ENCODE measurements around the gene FZR1.

FZR1 gene

DNA sequence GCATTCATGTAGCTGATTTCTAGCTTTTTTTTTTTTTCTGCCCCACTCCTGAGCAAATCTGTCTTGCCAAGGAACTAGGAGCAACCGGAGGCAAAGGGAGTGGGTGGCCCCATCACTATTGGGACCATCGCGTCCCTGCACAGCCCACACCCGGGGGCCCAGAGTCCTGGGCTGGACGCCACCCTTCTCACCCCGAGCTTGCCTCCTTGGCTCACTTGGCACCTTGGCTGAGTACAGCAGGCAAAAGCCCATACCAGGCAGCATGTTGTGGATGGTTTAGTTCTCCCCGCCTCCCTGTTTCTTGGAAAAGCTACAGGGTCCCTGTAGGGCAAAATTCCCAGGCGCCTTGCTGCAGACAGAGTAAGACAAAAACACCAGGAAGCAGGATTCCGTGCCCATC is 39.5 kb upstream of the FZR1 start:
- no peak for DNase-seq
- Mint-ChIP-seq H3K27ac (no peak overlapping the region), H3K36me3 (ENCODE audit: low read depth) (peaks cover 15% of the 10 kb centered on the region), H3K4me1 (peaks cover 22% of the 10 kb centered on the region), H3K9me3 (peaks cover 36% of the 10 kb centered on the region), H3K27me3 (ENCODE audit: low read depth, poor library complexity) (peaks cover 50% of the 10 kb centered on the region), H3K4me3 (no peak overlapping the region)
- TF ChIP-seq, protein P1, sequence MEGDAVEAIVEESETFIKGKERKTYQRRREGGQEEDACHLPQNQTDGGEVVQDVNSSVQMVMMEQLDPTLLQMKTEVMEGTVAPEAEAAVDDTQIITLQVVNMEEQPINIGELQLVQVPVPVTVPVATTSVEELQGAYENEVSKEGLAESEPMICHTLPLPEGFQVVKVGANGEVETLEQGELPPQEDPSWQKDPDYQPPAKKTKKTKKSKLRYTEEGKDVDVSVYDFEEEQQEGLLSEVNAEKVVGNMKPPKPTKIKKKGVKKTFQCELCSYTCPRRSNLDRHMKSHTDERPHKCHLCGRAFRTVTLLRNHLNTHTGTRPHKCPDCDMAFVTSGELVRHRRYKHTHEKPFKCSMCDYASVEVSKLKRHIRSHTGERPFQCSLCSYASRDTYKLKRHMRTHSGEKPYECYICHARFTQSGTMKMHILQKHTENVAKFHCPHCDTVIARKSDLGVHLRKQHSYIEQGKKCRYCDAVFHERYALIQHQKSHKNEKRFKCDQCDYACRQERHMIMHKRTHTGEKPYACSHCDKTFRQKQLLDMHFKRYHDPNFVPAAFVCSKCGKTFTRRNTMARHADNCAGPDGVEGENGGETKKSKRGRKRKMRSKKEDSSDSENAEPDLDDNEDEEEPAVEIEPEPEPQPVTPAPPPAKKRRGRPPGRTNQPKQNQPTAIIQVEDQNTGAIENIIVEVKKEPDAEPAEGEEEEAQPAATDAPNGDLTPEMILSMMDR (IDR thresholded peaks at IDR 0.05), result no peak

DNA sequence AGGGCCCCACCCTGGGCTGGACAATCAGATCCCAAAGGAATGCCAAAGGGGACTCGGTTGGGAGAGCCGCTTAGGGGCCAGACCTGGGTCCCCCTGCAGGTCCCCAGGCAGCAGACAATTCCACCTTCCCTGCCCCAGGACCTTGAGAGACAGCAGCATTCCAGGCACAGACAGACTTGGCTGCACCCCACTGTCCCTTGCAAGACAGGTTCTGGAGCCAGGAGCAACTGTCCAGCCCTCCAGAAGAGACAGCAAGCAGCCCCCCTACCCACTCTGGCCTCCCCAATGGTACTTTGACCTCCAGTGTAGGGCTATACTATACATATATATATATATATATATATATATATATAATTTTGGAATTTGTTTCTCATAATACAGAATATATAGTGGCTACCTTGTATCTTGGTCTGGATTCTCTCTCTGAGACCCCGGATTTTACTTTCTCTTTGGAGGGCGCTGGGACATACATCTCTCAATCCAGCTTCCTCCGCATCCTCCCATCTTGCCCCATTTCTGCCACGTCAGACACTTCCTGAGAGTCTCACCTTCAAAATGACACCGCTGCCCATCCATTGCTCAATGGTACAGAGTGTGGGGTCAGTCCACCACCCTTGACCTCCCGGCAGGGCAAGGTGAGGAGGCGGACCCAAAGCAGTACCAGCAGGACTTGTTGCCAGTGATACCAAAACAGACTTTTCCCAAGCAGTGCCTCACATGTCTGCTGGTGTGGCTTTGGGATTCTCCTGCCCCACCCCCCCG is 38.5 kb upstream of the FZR1 start:
- Mint-ChIP-seq H3K9me3 (peaks cover 36% of the 10 kb centered on the region), H3K36me3 (ENCODE audit: low read depth) (peaks cover 15% of the 10 kb centered on the region), H3K4me3 (no peak overlapping the region), H3K27ac (no peak overlapping the region), H3K4me1 (peaks cover 19% of the 10 kb centered on the region), H3K27me3 (ENCODE audit: low read depth, poor library complexity) (peaks cover 44% of the 10 kb centered on the region)
- TF ChIP-seq, protein P1 (IDR thresholded peaks at IDR 0.05), result no peak
- no peak for DNase-seq

DNA sequence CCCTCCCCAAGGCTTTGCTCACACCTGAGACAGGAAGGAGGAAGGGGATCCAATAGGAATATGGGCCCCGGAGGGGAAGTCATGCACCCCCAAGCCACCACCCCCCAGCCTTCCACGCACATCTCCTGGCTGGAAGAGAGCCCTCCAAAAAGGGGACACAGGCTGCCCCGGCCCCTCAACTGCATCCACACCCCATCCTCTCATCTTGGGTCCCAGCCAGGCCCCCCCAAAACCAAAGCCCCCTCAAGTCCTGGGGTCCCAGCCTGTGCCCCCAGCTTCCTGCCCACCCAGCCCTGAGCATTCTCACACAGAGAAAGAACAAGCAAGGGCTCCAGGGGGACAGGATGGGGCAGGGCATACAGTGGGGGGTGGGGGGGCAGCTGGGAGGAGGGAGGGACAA is 37.9 kb upstream of the FZR1 start:
- H3K9me3 Mint-ChIP-seq, result peaks cover 36% of the 10 kb centered on the region
- peaks cover 41% of the 10 kb centered on the region for H3K27me3 Mint-ChIP-seq (ENCODE audit: low read depth, poor library complexity)
- H3K27ac Mint-ChIP-seq, result no peak overlapping the region
- no peak for DNase-seq
- H3K4me1 Mint-ChIP-seq, result peaks cover 15% of the 10 kb centered on the region
- no peak overlapping the region for H3K4me3 Mint-ChIP-seq
- peaks cover 15% of the 10 kb centered on the region for H3K36me3 Mint-ChIP-seq (ENCODE audit: low read depth)
- TF ChIP-seq, protein P1 (IDR thresholded peaks at IDR 0.05), result no peak

DNA sequence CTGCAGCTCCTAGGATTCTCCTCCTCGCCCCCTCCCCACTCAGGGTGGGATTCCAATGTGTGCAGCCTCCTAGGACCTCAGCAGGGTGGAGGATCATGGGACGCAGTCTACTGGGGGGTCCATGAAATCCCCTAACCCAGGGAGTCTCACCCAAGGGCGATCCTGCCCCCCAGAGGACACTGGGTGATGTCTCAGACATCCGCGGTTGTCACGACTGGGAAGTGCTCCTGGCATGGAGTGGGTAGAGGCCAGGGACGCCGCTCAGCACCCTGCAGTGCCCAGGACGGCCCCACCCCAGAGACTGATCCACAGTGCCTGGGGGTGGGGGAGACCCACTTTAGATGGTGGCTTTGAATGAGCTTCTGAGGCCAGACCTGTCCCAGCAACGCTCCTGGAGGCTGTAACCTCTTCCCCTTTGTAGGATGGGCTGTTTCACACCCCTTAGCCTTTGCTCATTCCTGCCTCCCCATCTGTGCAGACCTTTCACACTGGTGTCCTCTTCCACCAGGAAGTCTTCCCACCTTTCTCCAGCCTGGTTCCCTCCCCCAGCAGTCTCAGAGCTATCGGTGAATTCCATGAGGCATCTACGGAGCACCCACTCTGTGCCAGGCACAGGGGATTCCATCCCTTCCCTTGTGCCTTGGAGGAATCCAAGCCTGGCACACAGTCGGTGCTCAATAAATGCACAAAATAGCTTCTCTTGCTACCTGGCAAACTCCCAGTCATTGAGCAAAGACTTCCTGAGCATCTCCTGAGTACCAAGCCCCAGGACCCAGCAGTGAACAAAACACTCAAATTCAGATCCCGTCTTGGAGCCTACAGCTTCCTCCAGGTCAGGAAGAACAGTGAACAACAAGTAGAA is 36.2 kb upstream of the FZR1 start:
- Mint-ChIP-seq H3K9me3 (peaks cover 36% of the 10 kb centered on the region), H3K4me1 (peaks cover 19% of the 10 kb centered on the region), H3K27ac (no peak overlapping the region), H3K4me3 (no peak overlapping the region), H3K36me3 (ENCODE audit: low read depth) (peaks cover 15% of the 10 kb centered on the region), H3K27me3 (ENCODE audit: low read depth, poor library complexity) (peaks cover 36% of the 10 kb centered on the region)
- TF ChIP-seq, protein P1 (IDR thresholded peaks at IDR 0.05), result no peak
- no peak for DNase-seq

DNA sequence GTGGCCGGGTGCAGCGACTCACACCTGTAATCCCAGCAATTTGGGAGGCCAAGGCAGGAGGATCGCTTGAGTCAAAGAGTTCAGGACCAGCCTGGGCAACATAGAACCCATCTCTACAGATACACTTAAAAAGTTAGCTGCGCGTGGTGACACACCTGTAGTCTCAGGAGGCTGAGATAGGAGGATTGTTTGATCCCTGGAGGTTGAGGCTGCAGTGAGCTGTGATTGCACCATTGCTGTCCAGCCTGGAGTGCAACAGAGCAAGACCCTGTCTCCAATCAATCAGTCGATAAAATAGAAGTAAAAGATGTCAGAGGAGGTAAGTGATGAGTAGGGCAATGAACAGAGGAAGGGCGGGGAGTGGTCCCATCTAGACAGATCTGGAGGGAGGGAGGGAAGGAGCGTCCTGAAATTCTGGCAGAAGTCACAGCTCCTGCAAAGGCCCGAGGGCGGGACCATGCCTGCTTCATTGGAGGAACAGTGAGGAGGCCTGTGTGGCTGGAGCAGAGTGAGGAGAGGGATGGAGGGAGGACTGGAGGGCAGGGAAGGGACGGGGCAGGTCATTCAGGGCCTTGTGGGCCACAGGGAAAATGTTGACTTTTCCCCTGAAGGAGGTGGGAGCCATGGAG is 35.5 kb upstream of the FZR1 start:
- no peak for DNase-seq
- Mint-ChIP-seq H3K4me1 (peaks cover 11% of the 10 kb centered on the region), H3K4me3 (no peak overlapping the region), H3K36me3 (ENCODE audit: low read depth) (peaks cover 15% of the 10 kb centered on the region), H3K27ac (no peak overlapping the region), H3K27me3 (ENCODE audit: low read depth, poor library complexity) (peaks cover 29% of the 10 kb centered on the region), H3K9me3 (peaks cover 36% of the 10 kb centered on the region)
- TF ChIP-seq, protein P1 (IDR thresholded peaks at IDR 0.05), result no peak

Data from nephron progenitor cell (in vitro differentiated cells).